OCI-M2 (cell line): ENCODE data around the gene MMGT1.

Experiments used
- DNase-seq: peaks from one replicate; lab custom pipeline; 2025; ENCODE audit not compliant: unreplicated experiment; lab: John Stamatoyannopoulos, UW

Gene MMGT1

GRCh38 chrX:135973548-135974278 lies at the start of gene MMGT1:
TSS of gene MMGT1 (minus strand) at chrX:135973988. CDS start at chrX:135973675, 313 bp downstream.
- DNase-seq: no peak

GRCh38 chrX:136021903-136022302 lies 48.1 kb upstream of the MMGT1 start:
- no peak for DNase-seq

- no peak for DNase-seq
These were observed 47.4 kb upstream of the MMGT1 start for GRCh38 chrX:136021160-136021559.

GRCh38 chrX:136019226-136019625 lies 45.4 kb upstream of the MMGT1 start:
- DNase-seq: no peak

GRCh38 chrX:136016881-136017280 lies 43.1 kb upstream of the MMGT1 start:
- no peak for DNase-seq

GRCh38 chrX:136015016-136015415 lies 41.2 kb upstream of the MMGT1 start:
- DNase-seq: no peak

- DNase-seq: no peak
These were observed 14.5 kb upstream of the MMGT1 start for GRCh38 chrX:135988245-135988644.

- no peak for DNase-seq
These were observed 12.2 kb upstream of the MMGT1 start for GRCh38 chrX:135985973-135986310.

- no peak for DNase-seq
These were observed 11.6 kb upstream of the MMGT1 start, which contains the start of gene SLC9A6 for GRCh38 chrX:135985157-135985972. TSS of gene SLC9A6 (plus strand) at chrX:135985435. CDS start at chrX:135985659, 224 bp downstream.

- no peak for DNase-seq
These were observed 11.0 kb upstream of the MMGT1 start for GRCh38 chrX:135984791-135985156.

GRCh38 chrX:135984256-135984655 lies 10.5 kb upstream of the MMGT1 start:
- DNase-seq: no peak

- DNase-seq: no peak
These were observed 9.1 kb upstream of the MMGT1 start for GRCh38 chrX:135982860-135983259.

- no peak for DNase-seq
These were observed 7.9 kb upstream of the MMGT1 start for GRCh38 chrX:135981668-135982067.

- no peak for DNase-seq
These were observed 7.2 kb upstream of the MMGT1 start for GRCh38 chrX:135981010-135981409.

GRCh38 chrX:135977611-135978010 lies 3.8 kb upstream of the MMGT1 start:
- DNase-seq: no peak

GRCh38 chrX:135975421-135975820 lies 1.6 kb upstream of the MMGT1 start:
- DNase-seq: no peak

- no peak for DNase-seq
These were observed 580 bp upstream of the MMGT1 start for GRCh38 chrX:135974279-135974856.

GRCh38 chrX:135973025-135973547 lies 702 bp downstream of the MMGT1 start:
- DNase-seq: no peak

GRCh38 chrX:135951291-135951690 lies 22.5 kb downstream of the MMGT1 start:
- DNase-seq: no peak

- no peak for DNase-seq
These were observed 29.3 kb downstream of the MMGT1 start for GRCh38 chrX:135944486-135944885.

- DNase-seq: no peak
These were observed 41.9 kb downstream of the MMGT1 start for GRCh38 chrX:135931644-135932487.
